ENCODE measurements around the gene ZNF181. TPM values are rescaled to one million over a fixed set of nuclear protein-coding genes. Genes with fewer than 3 reads are reported as not detected.

ZNF181 gene
- total RNA-seq (2022; extraction: Qiagen RNA extraction): 7.9 to 12.0 TPM (median 10.6 TPM) in 5 replicates

DNA sequence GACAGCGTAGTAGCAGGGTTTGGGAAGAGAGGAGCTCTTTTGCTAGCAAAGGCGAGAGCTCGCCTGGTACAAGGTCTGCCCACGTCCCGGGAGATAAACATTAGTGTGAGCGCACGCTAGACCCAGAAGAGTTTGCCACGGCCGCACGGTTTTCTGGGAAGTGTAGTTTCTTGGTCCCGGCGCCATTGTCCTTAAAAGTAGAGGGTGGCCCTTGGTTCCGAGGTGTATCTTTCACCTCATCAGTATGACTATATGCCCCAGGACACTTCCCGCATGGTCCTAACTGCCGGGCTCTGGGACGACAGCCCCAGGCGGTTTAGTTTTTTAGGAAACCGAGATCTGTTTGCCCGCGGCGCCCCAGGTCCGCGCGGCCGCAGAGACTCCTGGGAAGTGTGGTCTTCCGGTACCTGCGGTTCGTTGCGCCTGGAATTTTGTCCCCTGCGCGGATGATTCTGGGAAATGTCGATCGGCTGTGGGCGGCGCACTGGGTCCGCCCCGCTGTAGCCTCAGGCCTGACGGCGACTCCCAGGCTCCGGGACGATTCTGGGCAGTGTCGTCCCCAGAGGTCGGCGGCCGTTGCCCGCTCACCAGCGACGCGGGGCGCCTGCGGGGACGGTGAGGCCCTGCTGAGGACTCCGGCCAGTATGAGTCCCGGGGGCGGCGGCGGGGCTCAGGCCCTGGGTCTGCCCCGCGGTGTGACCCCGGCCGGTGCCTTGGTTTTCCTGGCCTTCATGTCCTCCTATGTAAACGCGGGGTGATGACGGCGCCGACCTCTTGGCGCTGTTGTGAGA, at the start of gene ZNF181:
Gene ZNF181, plus strand, starts transcription at position 498 of the 791 bp plus-strand sequence. CDS start 795 bp downstream, outside the sequence.

DNA sequence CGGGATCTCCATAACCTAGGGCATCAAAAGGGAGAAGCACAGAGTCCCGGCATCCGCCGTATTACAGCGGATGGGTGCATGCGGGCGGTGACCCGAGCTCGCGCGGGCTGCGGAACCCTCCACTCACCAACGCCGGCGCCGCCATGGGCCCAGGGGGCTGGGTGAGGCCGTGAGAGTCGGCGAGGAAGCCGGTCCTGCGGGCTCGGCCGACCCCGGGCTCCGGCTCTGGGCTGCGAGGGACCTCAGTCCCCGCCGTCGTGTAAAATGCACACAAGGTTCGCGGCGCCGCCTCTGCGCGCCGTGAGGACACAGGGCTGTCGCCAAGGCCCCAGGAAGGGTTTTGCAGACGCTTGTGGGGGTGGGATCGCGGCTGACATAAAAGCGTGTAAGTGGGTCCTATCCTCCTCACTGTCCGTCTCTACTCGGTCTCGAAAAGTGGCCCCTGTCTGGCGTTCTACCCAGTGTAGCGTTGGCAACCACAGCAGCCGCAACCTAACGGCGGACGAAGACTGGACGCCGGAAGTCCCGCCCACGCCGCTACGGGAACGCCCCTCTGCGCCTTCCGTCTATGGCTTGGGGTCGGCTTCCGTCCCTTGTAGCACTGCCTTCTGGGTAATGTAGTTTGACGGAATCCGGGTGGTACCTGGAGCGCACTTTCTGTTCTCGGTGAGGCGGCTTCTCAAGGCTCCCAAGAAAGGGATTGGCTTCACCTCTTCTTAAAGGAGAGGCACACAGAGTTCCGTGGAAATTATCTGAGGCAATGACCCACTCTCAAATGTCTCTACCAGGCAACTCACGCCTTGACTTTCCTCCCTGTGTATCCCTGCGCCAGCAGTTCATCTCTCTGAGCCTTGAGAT, 38.9 kb downstream of the ZNF181 start, which contains the start of gene ZNF599:
Gene ZNF599, minus strand, starts transcription at position 519 of the 858 bp plus-strand sequence. Its CDS starts 374 bp downstream, at position 145.

Other genes with a start within 250 kb of the ZNF181 start
- 0.02 to 0.13 TPM (median 0.10 TPM) in 4 of 5 replicates, not detected in the other for gene SCGB2B2, start 57.1 kb upstream of the ZNF181 start, total RNA-seq (2022; extraction: Qiagen RNA extraction)
- gene ZNF302, start 56.6 kb upstream of the ZNF181 start, total RNA-seq (2022; extraction: Qiagen RNA extraction): 13.1 to 16.2 TPM (median 15.4 TPM) in 5 replicates
- 2.0 to 3.0 TPM (median 2.7 TPM) in 5 replicates for gene ZNF599, start 39.0 kb downstream of the ZNF181 start, total RNA-seq (2022; extraction: Qiagen RNA extraction)
- 4.4 to 6.0 TPM (median 4.8 TPM) in 5 replicates for gene ZNF30, start 192.7 kb downstream of the ZNF181 start, total RNA-seq (2022; extraction: Qiagen RNA extraction)
- gene ZNF792, start 230.0 kb downstream of the ZNF181 start, total RNA-seq (2022; extraction: Qiagen RNA extraction): 1.3 to 2.1 TPM (median 1.5 TPM) in 5 replicates